K562 (cell line): ENCODE measurements around the gene ADAM15. TPM values are rescaled to one million over a fixed set of nuclear protein-coding genes. Genes with fewer than 3 reads are reported as not detected.

Experiments
- ATAC-seq: fragments of 200-7000 bp; cut with Tn5 transposase; 3 replicates; pipeline ENCODE4 v1.9.1; 2020; ENCODE audit warnings: moderate library complexity
- Bru-seq: library from RNA; stranded (reverse); fragments of 400-500 nt; gene quantifications from one replicate; lab custom pipeline; 2021; lab: Mats Ljungman, UMichigan
- BruChase-seq, 2 experiments: library from RNA; stranded (reverse); fragments of 400-500 nt; gene quantifications; one replicate each; lab custom pipeline; 2021; lab: Mats Ljungman, UMichigan
- BruUV-seq: library from RNA; stranded (reverse); fragments of 400-500 nt; replicated peaks from 2 replicates; lab custom pipeline; 2021; lab: Mats Ljungman, UMichigan
- CTCF ChIA-PET: fragments of 300-600 bp; formaldehyde crosslinking; extraction: SDS; loops from one replicate; lab custom pipeline; 2021; ENCODE audit warnings: low intra/inter-chr PET ratio; lab: Yijun Ruan, JAX
- POLR2A ChIA-PET: fragments of 300-600, 350-650 bp; sonication (Branson Sonifier 250); formaldehyde crosslinking; extraction: SDS; loops from one replicate; lab custom pipeline; 2021; ENCODE audit warnings: antibody characterized with exemption, inconsistent platforms; lab: Yijun Ruan, JAX
- DNase-seq, 4 experiments: peaks; one replicate each; pipeline versions ENCODE4 v3.0.0 to v3.0.0-alpha.2; 2011 to 2018; ENCODE audit warnings: low spot score in 3 of 4, mixed read lengths in 3 of 4; ENCODE audit errors: extremely low read depth in 1 of 4
- FAIRE-seq: peaks from 2 replicates; lab custom pipeline; 2011; peaks lifted over from hg19 to GRCh38; lab: Jason Lieb, UNC
- H2AFZ ChIP-seq: 2 replicates; pipeline ENCODE4 v1.6.0; 2011; ENCODE audit warnings: low read depth, low read length, control low read depth, inconsistent platforms
- H3K27ac ChIP-seq: fragments of 200-600 bp; 3 replicates; pipeline ENCODE4 v1.8.0; 2011; ENCODE audit warnings: low read depth, mild to moderate bottlenecking, control low read depth, inconsistent platforms, low read length, moderate library complexity, mixed read lengths; ENCODE audit errors: extremely low read depth
- H3K27me3 ChIP-seq, 2 experiments: fragments of 300-600 bp in 1 of 2; 2 replicates in 1 of 2; 3 replicates in 1 of 2; pipeline versions ENCODE4 v1.6.0 to v1.8.0; 2011; ENCODE audit warnings: inconsistent platforms in 2 of 2, low read length in 2 of 2, mild to moderate bottlenecking in 1 of 2, mixed read lengths in 1 of 2, moderate library complexity in 1 of 2; ENCODE audit not compliant: control insufficient read depth in 2 of 2, insufficient read depth in 2 of 2
- H3K36me3 ChIP-seq: fragments of 300-600 bp; 3 replicates; pipeline ENCODE4 v1.8.0; 2011; ENCODE audit warnings: mild to moderate bottlenecking, low read length, inconsistent platforms; ENCODE audit not compliant: control insufficient read depth, insufficient read depth
- H3K4me1 ChIP-seq, 2 experiments: fragments of 200-600 bp in 1 of 2; replicated peaks in 1 of 2; 2 replicates in 1 of 2; 3 replicates in 1 of 2; pipeline versions ENCODE4 v1.5.1 to v1.8.0; 2011; ENCODE audit warnings: inconsistent platforms in 2 of 2, low read length in 2 of 2, mild to moderate bottlenecking in 1 of 2, mixed read lengths in 1 of 2, moderate library complexity in 1 of 2; ENCODE audit not compliant: control insufficient read depth in 2 of 2, insufficient read depth in 2 of 2
- H3K4me2 ChIP-seq: 2 replicates; pipeline ENCODE4 v1.6.1; 2011; ENCODE audit warnings: low read length, control low read depth, inconsistent platforms, mixed read lengths; ENCODE audit not compliant: insufficient read depth
- H3K4me3 ChIP-seq: fragments of 200-600 bp; sonication (generic), shearing (Covaris generic); 2 replicates; pipeline ENCODE4 v1.5.1; 2016; ENCODE audit warnings: control low read depth, inconsistent platforms
- H3K79me2 ChIP-seq: fragments of 200-600 bp; 3 replicates; pipeline ENCODE4 v1.8.0; 2011; ENCODE audit warnings: low read length, inconsistent platforms; ENCODE audit not compliant: control insufficient read depth, insufficient read depth
- H3K9ac ChIP-seq, 2 experiments: 2 replicates each; pipeline versions ENCODE4 v1.6.0 to v1.6.1; 2011; ENCODE audit warnings: low read depth in 2 of 2, low read length in 2 of 2, control low read depth in 1 of 2, inconsistent platforms in 1 of 2, mild to moderate bottlenecking in 1 of 2, mixed read lengths in 1 of 2; ENCODE audit not compliant: insufficient read depth in 1 of 2
- H3K9me1 ChIP-seq: one replicate; pipeline ENCODE4 v1.6.0; 2011; ENCODE audit warnings: inconsistent platforms, mild to moderate bottlenecking, low read length, moderate library complexity; ENCODE audit not compliant: control insufficient read depth, insufficient read depth
- H3K9me3 ChIP-seq: replicated peaks from 2 replicates; pipeline ENCODE4 v1.5.1; 2011; ENCODE audit warnings: low read depth, low read length, inconsistent platforms; ENCODE audit not compliant: control insufficient read depth, insufficient read depth
- H4K20me1 ChIP-seq: replicated peaks from 2 replicates; pipeline ENCODE4 v1.6.1; 2011; ENCODE audit warnings: low read length, inconsistent platforms, mixed read lengths; ENCODE audit not compliant: control insufficient read depth, insufficient read depth
- NRF1 ChIP-seq, 2 experiments: fragments of 450-650 bp; IDR thresholded peaks in 1 of 2; conservative IDR thresholded peaks in 1 of 2; 2 replicates each; pipeline ENCODE4 v1.6.1; 2014; ENCODE audit warnings: mild to moderate bottlenecking in 2 of 2
- WGBS: fragments of 100-300 bp; shearing (Covaris generic); methylation state at CpG from one replicate; pipeline ENCODE4 v1.1.6; 2016; ENCODE audit warnings: low coverage, mixed read lengths; ENCODE audit not compliant: insufficient coverage; ENCODE audit errors: missing lambda C conversion rate; 5-methylcytosine and 5-hydroxymethylcytosine counted together
- in situ Hi-C: fragments of 300-500 bp; cut with MboI; formaldehyde crosslinking; loops from 4 replicates; pipeline ENCODE4 v1.15.0; 2018; ENCODE audit warnings: inconsistent platforms, mixed read lengths
- intact Hi-C: fragments of 100-400 bp; cut with micrococcal nuclease; formaldehyde crosslinking; loops from 2 replicates; pipeline ENCODE4 v1.14.2; 2022
- long read RNA-seq, 3 experiments: library from polyadenylated mRNA in 2 of 3; library from RNA in 1 of 3; unstranded in 2 of 3; stranded (forward) in 1 of 3; transcript quantifications; one replicate each; pipeline ENCODE4 v2.0.0, GENCODE V29; 2019 to 2022
- polyA minus RNA-seq, 3 experiments: library from RNA; depleted of rRNA, polyadenylated mRNA; stranded (reverse); fragments of >200 nt; gene quantifications; 2 replicates each; pipeline ENCODE4 v1.2.3, GENCODE V29; 2011
- polyA plus RNA-seq, 8 experiments: library from polyadenylated mRNA; depleted of rRNA in 4 of 8; stranded (reverse) in 5 of 8; unstranded in 3 of 8; fragments of >200 nt; fragmentation: Nextera tagmentation in 2 of 8; fragmentation: Illumina TruSeq in 1 of 8; extraction: Ambion mirVana in 2 of 8; extraction: Trizol in 1 of 8; gene quantifications; 2 replicates each; pipeline versions ENCODE4 v1.2.1 to v1.2.3, GENCODE V29; 2011 to 2014; ENCODE audit warnings: inconsistent platforms in 1 of 8, missing spikeins in 1 of 8
- total RNA-seq, 7 experiments: library from RNA; depleted of rRNA in 6 of 7; stranded (reverse); fragments of >200 nt in 6 of 7; fragmentation: Illumina TruSeq in 2 of 7; extraction: Trizol in 2 of 7; gene quantifications; 2 replicates each; pipeline versions ENCODE4 v1.2.1 to v1.2.3, GENCODE V29; 2011 to 2021; ENCODE audit warnings: low replicate concordance in 1 of 7
- TF ChIP-seq, protein P1 (sequence below): fragments of 450-650 bp; IDR thresholded peaks from 2 replicates; pipeline ENCODE4 v1.6.1; 2014; ENCODE audit warnings: low read depth, mild to moderate bottlenecking, moderate library complexity, borderline replicate concordance
- TF ChIP-seq, protein P2 (sequence below): sonication (generic); formaldehyde crosslinking; IDR thresholded peaks from 2 replicates; pipeline ENCODE4 v1.8.0; 2022; ENCODE audit warnings: mild to moderate bottlenecking, missing genetic modification reagents
- TF ChIP-seq, protein P3 (sequence below), 2 experiments: IDR thresholded peaks; 2 replicates each; pipeline ENCODE4 v1.6.1; 2012; ENCODE audit warnings: improper control_type of control experiment in 2 of 2, low read depth in 2 of 2, low read length in 2 of 2, borderline replicate concordance in 1 of 2

Gene ADAM15
- total RNA-seq (2011; cell fraction: chromatin; rRNA removed; ENCODE audit: low replicate concordance): 77.6 and 286 TPM in 2 replicates
- total RNA-seq (2011; cell fraction: nucleolus; rRNA removed): 230 and 253 TPM in 2 replicates
- 121 and 122 TPM in 2 replicates for total RNA-seq (2011; cell fraction: nucleoplasm; rRNA removed)
- 35.9 and 61.0 TPM in 2 replicates for total RNA-seq (2014; rRNA removed)
- 10.1 and 15.2 TPM in 2 replicates for total RNA-seq (2014; rRNA removed; fragmentation: Illumina TruSeq; extraction: Trizol)
- 34.3 and 35.4 TPM in 2 replicates for total RNA-seq (2015; rRNA removed; fragmentation: Illumina TruSeq; extraction: Trizol)
- 67.8 and 72.3 TPM in 2 replicates for total RNA-seq (2021)
- polyA plus RNA-seq (2011; rRNA removed): 29.8 and 54.7 TPM in 2 replicates
- 48.9 and 94.6 TPM in 2 replicates for polyA plus RNA-seq (2011; cell fraction: cytosol; rRNA removed)
- 188 and 324 TPM in 2 replicates for polyA plus RNA-seq (2011; cell fraction: nucleus; rRNA removed)
- polyA plus RNA-seq (2012): 48.3 and 70.8 TPM in 2 replicates
- 32.8 and 39.7 TPM in 2 replicates for polyA plus RNA-seq (2014; fragmentation: Illumina TruSeq; extraction: Trizol)
- polyA plus RNA-seq (2014; fragmentation: Nextera tagmentation; extraction: Ambion mirVana): 1 to 10 TPM in 1 of 2 experiments, under 1 TPM in 1; 0.69 to 2.6 TPM
- polyA plus RNA-seq (2014; rRNA removed): 53.2 and 66.2 TPM in 2 replicates
- 25.0 and 32.3 TPM in 2 replicates for polyA minus RNA-seq (2011; rRNA and poly(A)+ RNA removed)
- 58.9 and 76.8 TPM in 2 replicates for polyA minus RNA-seq (2011; cell fraction: cytosol; rRNA and poly(A)+ RNA removed)
- 56.0 and 61.5 TPM in 2 replicates for polyA minus RNA-seq (2011; cell fraction: nucleus; rRNA and poly(A)+ RNA removed)
- Bru-seq, nascent RNA: percentile 67 among the genes with signal in this experiment
- BruChase-seq, experiment 1, labeled RNA remaining after a 2-hour chase: percentile 54 among the genes with signal in this experiment
- BruChase-seq, experiment 2, labeled RNA remaining after a 6-hour chase: percentile 62 among the genes with signal in this experiment
- long read RNA-seq, experiment 1, transcript ADAM15-213 (2 exons, 525 nt): minor isoform, 9 of 80 reads
- long read RNA-seq, experiment 1, transcript ADAM15-201 (21 exons, 2,799 nt): major isoform, 16 of 80 reads
- long read RNA-seq, experiment 1, partial matches to known transcripts: 39 of 80 reads
- long read RNA-seq, experiment 1, other reads (novel, unspliced or antisense): 15 of 80 reads
- long read RNA-seq, experiment 2, transcript ADAM15-201 (21 exons, 2,799 nt): major isoform, 23 of 58 reads
- long read RNA-seq, experiment 2, partial matches to known transcripts: 15 of 58 reads
- long read RNA-seq, experiment 2, other reads (novel, unspliced or antisense): 13 of 58 reads
- long read RNA-seq, experiment 3, transcript ADAM15-201 (21 exons, 2,799 nt): major isoform, 5 of 15 reads
- long read RNA-seq, experiment 3, partial matches to known transcripts: 7 of 15 reads
- long read RNA-seq, experiment 3, other reads (novel, unspliced or antisense): 0 of 15 reads

GRCh38 chr1:155050560-155051341 is at the start of gene ADAM15:
TSS of gene ADAM15 (plus strand) at chr1:155051316. CDS start at chr1:155051387, 71 bp downstream.
- Histone ChIP-seq H3K27ac (peak within 1 kb of the TSS; percentile 83), H3K27me3 (no peaks in the 10 kb centered on the region), H3K9me1 (peaks cover 1% of the 10 kb centered on the region), H3K79me2 (peaks cover 19% of the 10 kb centered on the region), H4K20me1 (no peaks in the 10 kb centered on the region), H3K4me3 (peak within 1 kb of the TSS; percentile 80), H3K4me2 (peak within 1 kb of the TSS; percentile 99), H3K4me1 (peaks cover 29 to 51% of the 10 kb centered on the region in 2 experiments), H3K36me3 (peaks cover 19% of the 10 kb centered on the region; the same call in 1 of the 3 replicates), H3K9me3 (no peaks in the 10 kb centered on the region), H3K9ac (peak within 1 kb of the TSS; percentile 90 to 96), H2AFZ (peak within 1 kb of the TSS; percentile 95)
- peak; percentile 58 for FAIRE-seq
- peak; percentile 90 for ATAC-seq
- peak; percentile 91 to 98 (median 98) for DNase-seq
- POLR2A ChIA-PET: interaction anchor here (0.6 to 1.7 kb wide), 10 partner anchors 9 to 122 kb away, joined by 3 to 6 read pairs (median 3); no protein-coding TSS in a partner anchor
- under 1% methylated on average over 58 of the region's 99 CpGs for WGBS
- no TSS peak for BruUV-seq
- intact Hi-C loops: no loop called here
- in situ Hi-C loops: no loop called here
- CTCF ChIA-PET: interaction anchor here (0.6 to 1.4 kb wide), 4 partner anchors 34 to 570 kb away, joined by 3 to 4 read pairs (median 3); partner anchors contain the start of gene PYGO2
- TF ChIP-seq, protein P1, sequence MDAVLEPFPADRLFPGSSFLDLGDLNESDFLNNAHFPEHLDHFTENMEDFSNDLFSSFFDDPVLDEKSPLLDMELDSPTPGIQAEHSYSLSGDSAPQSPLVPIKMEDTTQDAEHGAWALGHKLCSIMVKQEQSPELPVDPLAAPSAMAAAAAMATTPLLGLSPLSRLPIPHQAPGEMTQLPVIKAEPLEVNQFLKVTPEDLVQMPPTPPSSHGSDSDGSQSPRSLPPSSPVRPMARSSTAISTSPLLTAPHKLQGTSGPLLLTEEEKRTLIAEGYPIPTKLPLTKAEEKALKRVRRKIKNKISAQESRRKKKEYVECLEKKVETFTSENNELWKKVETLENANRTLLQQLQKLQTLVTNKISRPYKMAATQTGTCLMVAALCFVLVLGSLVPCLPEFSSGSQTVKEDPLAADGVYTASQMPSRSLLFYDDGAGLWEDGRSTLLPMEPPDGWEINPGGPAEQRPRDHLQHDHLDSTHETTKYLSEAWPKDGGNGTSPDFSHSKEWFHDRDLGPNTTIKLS: peak; percentile 25; the same call in 1 of the 2 replicates
- TF ChIP-seq, protein P2, sequence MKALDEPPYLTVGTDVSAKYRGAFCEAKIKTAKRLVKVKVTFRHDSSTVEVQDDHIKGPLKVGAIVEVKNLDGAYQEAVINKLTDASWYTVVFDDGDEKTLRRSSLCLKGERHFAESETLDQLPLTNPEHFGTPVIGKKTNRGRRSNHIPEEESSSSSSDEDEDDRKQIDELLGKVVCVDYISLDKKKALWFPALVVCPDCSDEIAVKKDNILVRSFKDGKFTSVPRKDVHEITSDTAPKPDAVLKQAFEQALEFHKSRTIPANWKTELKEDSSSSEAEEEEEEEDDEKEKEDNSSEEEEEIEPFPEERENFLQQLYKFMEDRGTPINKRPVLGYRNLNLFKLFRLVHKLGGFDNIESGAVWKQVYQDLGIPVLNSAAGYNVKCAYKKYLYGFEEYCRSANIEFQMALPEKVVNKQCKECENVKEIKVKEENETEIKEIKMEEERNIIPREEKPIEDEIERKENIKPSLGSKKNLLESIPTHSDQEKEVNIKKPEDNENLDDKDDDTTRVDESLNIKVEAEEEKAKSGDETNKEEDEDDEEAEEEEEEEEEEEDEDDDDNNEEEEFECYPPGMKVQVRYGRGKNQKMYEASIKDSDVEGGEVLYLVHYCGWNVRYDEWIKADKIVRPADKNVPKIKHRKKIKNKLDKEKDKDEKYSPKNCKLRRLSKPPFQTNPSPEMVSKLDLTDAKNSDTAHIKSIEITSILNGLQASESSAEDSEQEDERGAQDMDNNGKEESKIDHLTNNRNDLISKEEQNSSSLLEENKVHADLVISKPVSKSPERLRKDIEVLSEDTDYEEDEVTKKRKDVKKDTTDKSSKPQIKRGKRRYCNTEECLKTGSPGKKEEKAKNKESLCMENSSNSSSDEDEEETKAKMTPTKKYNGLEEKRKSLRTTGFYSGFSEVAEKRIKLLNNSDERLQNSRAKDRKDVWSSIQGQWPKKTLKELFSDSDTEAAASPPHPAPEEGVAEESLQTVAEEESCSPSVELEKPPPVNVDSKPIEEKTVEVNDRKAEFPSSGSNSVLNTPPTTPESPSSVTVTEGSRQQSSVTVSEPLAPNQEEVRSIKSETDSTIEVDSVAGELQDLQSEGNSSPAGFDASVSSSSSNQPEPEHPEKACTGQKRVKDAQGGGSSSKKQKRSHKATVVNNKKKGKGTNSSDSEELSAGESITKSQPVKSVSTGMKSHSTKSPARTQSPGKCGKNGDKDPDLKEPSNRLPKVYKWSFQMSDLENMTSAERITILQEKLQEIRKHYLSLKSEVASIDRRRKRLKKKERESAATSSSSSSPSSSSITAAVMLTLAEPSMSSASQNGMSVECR (CRISPR knock-in tag): peak; percentile 88
- TF ChIP-seq, protein P3, sequence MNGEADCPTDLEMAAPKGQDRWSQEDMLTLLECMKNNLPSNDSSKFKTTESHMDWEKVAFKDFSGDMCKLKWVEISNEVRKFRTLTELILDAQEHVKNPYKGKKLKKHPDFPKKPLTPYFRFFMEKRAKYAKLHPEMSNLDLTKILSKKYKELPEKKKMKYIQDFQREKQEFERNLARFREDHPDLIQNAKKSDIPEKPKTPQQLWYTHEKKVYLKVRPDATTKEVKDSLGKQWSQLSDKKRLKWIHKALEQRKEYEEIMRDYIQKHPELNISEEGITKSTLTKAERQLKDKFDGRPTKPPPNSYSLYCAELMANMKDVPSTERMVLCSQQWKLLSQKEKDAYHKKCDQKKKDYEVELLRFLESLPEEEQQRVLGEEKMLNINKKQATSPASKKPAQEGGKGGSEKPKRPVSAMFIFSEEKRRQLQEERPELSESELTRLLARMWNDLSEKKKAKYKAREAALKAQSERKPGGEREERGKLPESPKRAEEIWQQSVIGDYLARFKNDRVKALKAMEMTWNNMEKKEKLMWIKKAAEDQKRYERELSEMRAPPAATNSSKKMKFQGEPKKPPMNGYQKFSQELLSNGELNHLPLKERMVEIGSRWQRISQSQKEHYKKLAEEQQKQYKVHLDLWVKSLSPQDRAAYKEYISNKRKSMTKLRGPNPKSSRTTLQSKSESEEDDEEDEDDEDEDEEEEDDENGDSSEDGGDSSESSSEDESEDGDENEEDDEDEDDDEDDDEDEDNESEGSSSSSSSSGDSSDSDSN (IDR thresholded peaks at IDR 0.05; ENCODE audit: borderline replicate concordance in 1 of 2, low read depth in 2 of 2, low read length in 2 of 2): no peak
- peak; percentile 79 to 83 for TF ChIP-seq NRF1 (conservative IDR thresholded peaks at IDR 0.05 in 1 of 2, IDR thresholded peaks at IDR 0.05 in 1 of 2)
